Measurements from ENCODE around the gene CLDN5. TPM values are rescaled to one million over a fixed set of nuclear protein-coding genes. Genes with fewer than 3 reads are reported as not detected.

The CLDN5 gene
- total RNA-seq, 1 experiment from 2014 or later: 0.44 TPM

- Histone ChIP-seq H3K56ac (ENCODE audit: insufficient read length, low read depth, low read length) (no peak overlapping the region), H3K4me1 (ENCODE audit: insufficient read depth, low read length) (no peaks in the 10 kb centered on the region), H4K20me1 (ENCODE audit: control insufficient read depth, insufficient read depth, insufficient read length) (no peaks in the 10 kb centered on the region), H2BK120ac (ENCODE audit: low read depth, low read length, poor library complexity, severe bottlenecking) (no peak overlapping the region), H3K27ac (ENCODE audit: insufficient read length, low read depth, low read length) (no peak overlapping the region), H2AFZ (ENCODE audit: low read length) (no peak overlapping the region), H3K4ac (ENCODE audit: low read depth, low read length) (no peak overlapping the region), H2BK5ac (ENCODE audit: insufficient read length, low read length) (no peak overlapping the region), H3K18ac (ENCODE audit: insufficient read length, low read depth, low read length) (no peak overlapping the region), H3K23ac (ENCODE audit: insufficient read length, low read depth, low read length) (no peak overlapping the region), H3K23me2 (ENCODE audit: insufficient read length, low read depth, low read length, poor library complexity, severe bottlenecking) (peaks cover 14% of the 10 kb centered on the region), H4K8ac (replicated peaks; ENCODE audit: insufficient read length, low read depth, low read length) (no peak overlapping the region), H3K79me2 (ENCODE audit: insufficient read depth, low read length) (no peaks in the 10 kb centered on the region), H3K79me1 (ENCODE audit: insufficient read depth, low read depth, low read length, poor library complexity, severe bottlenecking) (no peaks in the 10 kb centered on the region), H3K27me3 (ENCODE audit: insufficient read depth, low read length) (peaks cover 4% of the 10 kb centered on the region; the same call in 1 of the 2 replicates), H3K9me3 (ENCODE audit: control insufficient read depth, low read depth, low read length) (no peaks in the 10 kb centered on the region), H2BK12ac (ENCODE audit: insufficient read length, low read depth, low read length) (no peak overlapping the region), H3K14ac (ENCODE audit: insufficient read depth, low read length) (no peak overlapping the region), H2BK15ac (ENCODE audit: low read depth, low read length) (no peak overlapping the region), H3K4me2 (ENCODE audit: insufficient read depth, insufficient read length, low read length) (no peak overlapping the region), H3K9ac (ENCODE audit: extremely low read depth, insufficient read length, low read length) (no peak overlapping the region), H2AK5ac (ENCODE audit: insufficient read length, low read length) (no peak overlapping the region), H2BK20ac (ENCODE audit: low read depth, low read length, poor library complexity, severe bottlenecking) (no peak overlapping the region), H4K91ac (ENCODE audit: insufficient read length, low read depth, low read length) (no peak overlapping the region), H4K5ac (ENCODE audit: insufficient read length, low read depth, low read length) (no peak overlapping the region), H3T11ph (ENCODE audit: low read length) (no peak overlapping the region)
- no peaks in the 10 kb centered on the region for H3K9me3 Mint-ChIP-seq
- no peak for DNase-seq
- H3K36me3 Mint-ChIP-seq (ENCODE audit: insufficient read depth in 1 of 3, low read depth in 3 of 3): no peaks in the 10 kb centered on the region
- H3K27ac Mint-ChIP-seq: no peak overlapping the region
- WGBS (ENCODE audit: extremely low coverage, insufficient read length, low lambda C conversion rate): no CpG with 5 or more reads among the region's 5 CpGs
- H3K4me3 Mint-ChIP-seq: no peak overlapping the region
- H3K27me3 Mint-ChIP-seq (ENCODE audit: low read depth): peaks cover 63% of the 10 kb centered on the region
- H3K4me1 Mint-ChIP-seq: peaks cover 8 to 13% of the 10 kb centered on the region in 2 experiments; a peak in 3 of 4 replicates
- TF ChIP-seq CTCF (conservative IDR thresholded peaks at IDR 0.05): no peak
These were observed 3.1 kb upstream of the CLDN5 start for GRCh38 chr22:19527321-19527721.

All from H9 (cell line).